Spinal cord (tissue), 10 donors: ENCODE measurements around the gene VSTM1. TPM values are rescaled to one million over a fixed set of nuclear protein-coding genes. Genes with fewer than 3 reads are reported as not detected.

ENCODE experiments used
- DNase-seq, 6 donors: peaks; one replicate each; pipeline versions ENCODE4 v3.0.0 to v3.0.0-alpha.2; 2013 to 2015; ENCODE audit warnings: low spot score in 6 of 6, low read depth in 4 of 6
- H3K27ac ChIP-seq: one replicate; pipeline ENCODE4 v1.5.1; 2013; ENCODE audit warnings: low read depth, low read length, control low read depth
- H3K27me3 ChIP-seq: one replicate; pipeline ENCODE4 v1.6.1; 2013; ENCODE audit warnings: low read length; ENCODE audit not compliant: control insufficient read depth, insufficient read depth
- H3K36me3 ChIP-seq: one replicate; pipeline ENCODE4 v1.6.1; 2013; ENCODE audit warnings: low read length; ENCODE audit not compliant: control insufficient read depth, insufficient read depth
- H3K4me1 ChIP-seq: one replicate; pipeline ENCODE4 v1.6.1; 2013; ENCODE audit warnings: low read length; ENCODE audit not compliant: control insufficient read depth, insufficient read depth
- H3K4me3 ChIP-seq: one replicate; pipeline ENCODE4 v1.5.1; 2013; ENCODE audit warnings: low read depth, low read length, control low read depth
- H3K9me3 ChIP-seq: one replicate; pipeline ENCODE4 v1.6.1; 2013; ENCODE audit warnings: low read length; ENCODE audit not compliant: control insufficient read depth, insufficient read depth
- WGBS: methylation state at CpG from one replicate; pipeline ENCODE4 v1.1.5; 2013; ENCODE audit warnings: missing lambda C conversion rate; ENCODE audit not compliant: insufficient coverage; 5-methylcytosine and 5-hydroxymethylcytosine counted together
- polyA plus RNA-seq, 2 donors: library from polyadenylated mRNA; unstranded; fragments of 120-200 nt; gene quantifications; one replicate each; pipeline ENCODE4 v1.2.1, GENCODE V29; 2013; ENCODE audit not compliant: insufficient read length in 2 of 2
- small RNA-seq: library from RNA; depleted of rRNA; stranded (forward); fragments of <200 nt; gene quantifications from one replicate; pipeline ENCODE3, GENCODE V24; 2014; ENCODE audit warnings: low replicate concordance
- total RNA-seq, 2 donors: library from RNA; depleted of rRNA in 1 of 2; stranded (reverse); fragments of 120-200 nt in 1 of 2; fragments of >200 nt in 1 of 2; gene quantifications; one replicate each; pipeline versions ENCODE4 v1.2.3 to v1.2.4, GENCODE V29; 2013 to 2014
- donor health status: healthy.

The VSTM1 gene
- total and polyA plus RNA-seq, 4 donors = 0.28 to 1.8 (median 0.76) TPM

DNA sequence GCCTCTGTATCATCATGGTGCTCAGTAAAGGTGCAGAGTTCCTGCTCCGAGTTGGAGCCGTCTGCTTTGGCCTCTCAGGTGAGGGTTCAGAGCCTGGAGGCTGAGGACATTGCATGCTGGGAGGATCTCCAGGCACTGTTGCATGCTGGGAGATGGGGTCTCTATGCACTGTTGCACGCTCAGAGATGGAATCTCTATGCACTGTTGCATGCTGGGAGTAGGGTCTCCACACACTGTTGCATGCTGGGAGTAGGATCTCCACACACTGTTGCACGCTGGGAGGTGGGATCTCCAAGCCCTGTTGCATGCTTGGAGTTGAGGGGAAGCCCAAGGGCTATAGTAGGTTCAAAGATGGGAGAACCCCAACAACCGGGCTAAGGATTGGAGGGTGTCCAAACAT lies 64.0 kb downstream of the VSTM1 start:
- Histone ChIP-seq H3K36me3 (no peaks in the 10 kb centered on the region), H3K4me1 (no peaks in the 10 kb centered on the region), H3K27ac (no peak overlapping the region), H3K27me3 (no peaks in the 10 kb centered on the region), H3K4me3 (no peak overlapping the region), H3K9me3 (no peaks in the 10 kb centered on the region)
- no peak for DNase-seq
- 73% methylated on average over 5 of the region's 5 CpGs for WGBS

DNA sequence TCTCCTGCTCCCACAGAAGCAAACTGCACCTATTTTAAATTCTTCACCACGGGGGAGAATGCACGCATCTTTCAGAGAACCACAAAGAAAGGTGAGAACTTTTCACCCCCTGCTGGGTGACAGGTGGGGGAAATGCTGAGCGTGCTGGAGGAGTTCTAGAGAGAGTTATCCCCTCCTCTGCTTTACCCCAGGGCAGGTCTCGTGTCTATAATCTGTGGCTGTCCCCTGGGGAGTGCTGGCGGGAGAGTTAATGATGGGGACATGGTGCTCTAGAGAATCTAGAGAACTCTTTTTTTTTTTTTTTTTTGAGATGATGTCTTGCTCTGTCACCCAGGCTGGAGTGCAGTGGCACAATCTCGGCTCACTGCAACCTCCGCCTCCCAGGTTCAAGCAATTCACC lies 65.5 kb downstream of the VSTM1 start:
- DNase-seq = no peak
- H3K27me3 ChIP-seq = peaks cover 8% of the 10 kb centered on the region
- no peaks in the 10 kb centered on the region for H3K36me3 ChIP-seq
- H3K4me3 ChIP-seq = no peak overlapping the region
- no peaks in the 10 kb centered on the region for H3K9me3 ChIP-seq
- H3K4me1 ChIP-seq = no peaks in the 10 kb centered on the region
- no peak overlapping the region for H3K27ac ChIP-seq
- WGBS = no CpG with 5 or more reads among the region's 7 CpGs

DNA sequence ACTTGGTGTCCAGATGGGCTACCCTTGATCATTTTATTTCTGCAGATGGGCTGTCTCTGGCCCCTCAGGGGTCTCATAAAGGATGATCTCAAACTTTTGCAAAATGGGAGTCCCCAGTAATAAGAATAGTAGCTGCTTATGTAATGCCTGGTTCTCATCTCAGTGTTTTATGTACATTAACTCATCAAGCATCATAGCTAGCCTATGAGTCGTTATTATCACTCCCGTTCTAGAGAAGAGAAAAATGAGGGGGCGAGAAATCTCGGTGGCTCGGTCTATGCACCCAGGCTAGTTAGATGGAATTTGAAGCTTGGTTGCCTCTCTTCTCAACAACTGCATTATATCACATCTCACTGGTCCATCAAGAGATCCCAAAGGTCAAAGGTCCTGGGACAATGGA lies 68.9 kb downstream of the VSTM1 start:
- no peaks in the 10 kb centered on the region for H3K9me3 ChIP-seq
- peaks cover 19% of the 10 kb centered on the region for H3K4me1 ChIP-seq
- no peaks in the 10 kb centered on the region for H3K36me3 ChIP-seq
- no peak overlapping the region for H3K27ac ChIP-seq
- no peak overlapping the region for H3K4me3 ChIP-seq
- WGBS = no CpG with 5 or more reads among the region's 5 CpGs
- no peak for DNase-seq
- H3K27me3 ChIP-seq = peaks cover 24% of the 10 kb centered on the region

DNA sequence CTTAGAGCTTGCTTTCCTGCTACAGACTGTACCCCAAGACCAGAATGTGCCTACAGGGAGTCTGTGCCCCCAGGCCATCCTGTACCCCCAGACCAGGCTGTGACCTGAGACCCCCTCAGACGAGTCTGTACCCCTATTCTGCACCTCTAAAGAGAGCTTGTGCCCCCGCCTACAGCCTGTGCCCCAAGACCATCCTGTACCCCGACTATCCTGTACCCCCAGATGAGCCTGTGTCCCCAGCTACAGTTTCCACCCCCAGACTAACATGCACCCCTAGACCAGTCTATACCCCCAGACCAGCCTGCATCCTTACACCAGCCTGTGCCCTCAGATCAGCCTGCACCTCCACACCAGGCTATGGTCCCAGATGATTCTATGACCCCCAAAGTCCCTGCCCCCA lies 70.2 kb downstream of the VSTM1 start:
- peaks cover 24% of the 10 kb centered on the region for H3K27me3 ChIP-seq
- no peaks in the 10 kb centered on the region for H3K36me3 ChIP-seq
- H3K4me3 ChIP-seq = no peak overlapping the region
- 63% methylated on average over 3 of the region's 3 CpGs for WGBS
- no peaks in the 10 kb centered on the region for H3K9me3 ChIP-seq
- H3K27ac ChIP-seq = no peak overlapping the region
- DNase-seq = no peak
- peaks cover 23% of the 10 kb centered on the region for H3K4me1 ChIP-seq

DNA sequence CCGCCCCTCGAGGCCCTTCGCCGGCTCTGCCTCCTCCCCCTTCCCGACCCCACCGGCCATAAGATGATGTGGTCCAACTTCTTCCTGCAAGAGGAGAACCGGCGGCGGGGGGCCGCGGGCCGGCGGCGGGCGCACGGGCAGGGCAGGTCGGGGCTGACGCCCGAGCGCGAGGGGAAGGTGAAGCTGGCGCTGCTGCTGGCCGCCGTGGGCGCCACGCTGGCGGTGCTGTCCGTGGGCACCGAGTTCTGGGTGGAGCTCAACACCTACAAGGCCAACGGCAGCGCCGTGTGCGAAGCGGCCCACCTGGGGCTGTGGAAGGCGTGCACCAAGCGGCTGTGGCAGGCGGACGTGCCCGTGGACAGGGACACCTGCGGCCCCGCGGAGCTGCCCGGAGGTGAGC lies 70.9 kb downstream of the VSTM1 start:
- Histone ChIP-seq H3K27me3 (peaks cover 24% of the 10 kb centered on the region), H3K36me3 (no peaks in the 10 kb centered on the region), H3K4me3 (no peak overlapping the region), H3K4me1 (peaks cover 23% of the 10 kb centered on the region), H3K9me3 (no peaks in the 10 kb centered on the region), H3K27ac (no peak overlapping the region)
- WGBS = 30% methylated on average over 41 of the region's 43 CpGs
- no peak for DNase-seq

DNA sequence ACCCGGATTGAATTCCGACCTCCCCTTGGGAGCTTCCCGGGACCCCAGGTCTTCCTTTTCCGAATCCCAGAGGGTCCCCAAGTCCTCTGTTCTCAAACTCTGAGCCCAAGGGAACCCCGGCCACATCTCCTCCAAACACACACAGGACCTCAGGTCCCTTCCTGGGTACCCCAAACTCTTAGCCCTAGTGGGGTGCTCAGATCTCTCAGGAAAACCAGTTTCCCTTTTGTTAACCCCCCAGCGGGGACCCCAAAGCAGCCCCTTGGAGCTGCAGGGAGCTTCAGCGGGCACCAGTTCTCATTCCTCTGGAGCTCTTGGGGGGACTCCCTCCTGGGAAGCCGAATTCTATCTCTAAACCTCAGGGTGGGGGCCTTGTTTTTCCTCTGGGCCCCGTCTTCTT lies 71.5 kb downstream of the VSTM1 start:
- Histone ChIP-seq H3K36me3 (no peaks in the 10 kb centered on the region), H3K4me3 (no peak overlapping the region), H3K27me3 (peaks cover 24% of the 10 kb centered on the region), H3K4me1 (peaks cover 23% of the 10 kb centered on the region), H3K9me3 (no peaks in the 10 kb centered on the region), H3K27ac (no peak overlapping the region)
- DNase-seq = no peak
- 79% methylated on average over 9 of the region's 9 CpGs for WGBS

DNA sequence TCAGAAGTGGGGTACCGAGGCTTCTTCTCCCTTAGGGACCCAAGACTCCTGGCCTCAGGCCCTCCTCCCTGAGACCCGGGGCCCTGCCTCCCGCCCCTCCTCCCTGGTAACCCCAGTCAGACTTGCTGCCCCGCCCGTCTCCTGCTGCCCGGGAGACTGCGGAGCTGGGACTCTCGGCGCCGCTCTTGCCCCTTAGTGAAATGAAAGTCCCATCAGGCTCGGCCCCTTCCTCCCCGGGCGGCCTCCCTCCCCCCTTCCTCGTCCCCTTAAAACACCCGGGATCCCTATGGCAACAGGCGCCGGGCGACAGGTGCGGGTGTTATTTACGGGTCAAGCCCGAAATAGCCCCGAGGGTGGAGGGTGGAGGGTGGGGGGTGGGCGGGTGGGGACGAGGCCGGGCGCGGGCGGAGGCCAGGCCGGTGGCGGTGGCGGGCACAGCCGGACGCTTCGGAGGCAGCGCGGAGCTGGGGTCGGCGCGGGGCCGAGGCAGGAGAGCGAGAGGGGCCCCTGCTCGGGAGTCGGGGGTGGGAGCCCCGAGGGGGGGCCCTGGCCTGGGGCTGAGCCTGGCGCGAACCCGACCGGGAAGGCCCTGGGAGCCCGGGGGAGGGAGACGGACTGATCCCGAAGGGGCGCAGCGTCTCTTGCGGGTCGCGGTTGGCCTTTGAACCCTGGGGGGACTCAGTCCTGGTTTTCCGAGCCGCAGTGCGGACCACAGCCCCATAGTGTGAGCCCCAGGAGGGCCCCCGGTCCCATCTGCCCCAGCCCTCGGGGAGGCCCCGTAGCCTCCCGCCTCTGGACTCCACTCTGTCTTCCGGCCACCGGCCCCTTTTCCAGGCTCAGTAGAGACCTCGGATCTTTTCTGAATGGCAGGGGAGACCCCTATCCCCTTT lies 72.2 kb downstream of the VSTM1 start, which contains the start of gene CACNG6:
Gene CACNG6, plus strand, starts transcription at position 414 of the 890 bp plus-strand sequence. CDS start 1,241 bp downstream, outside the sequence.
- H3K36me3 ChIP-seq = no peaks in the 10 kb centered on the region
- H3K4me1 ChIP-seq = peaks cover 23% of the 10 kb centered on the region
- 6% methylated on average over 49 of the region's 66 CpGs for WGBS
- H3K9me3 ChIP-seq = no peaks in the 10 kb centered on the region
- H3K4me3 ChIP-seq = peak within 1 kb of the TSS; percentile 12
- peaks cover 24% of the 10 kb centered on the region for H3K27me3 ChIP-seq
- no peak within 1 kb of the TSS for H3K27ac ChIP-seq
- DNase-seq = peak in 2 of 6 donors; percentile 35 to 43

Small RNA genes within 50 kb of the gene (small RNA-seq; reads per million reads assigned to genes)
- gene AC012314.20 = not detected

Other genes with a start within 250 kb of the VSTM1 start
- under 1 TPM; 0.11 to 0.99 TPM for gene NLRP12, start 239.6 kb downstream of the VSTM1 start, total RNA-seq
- under 1 TPM in 1 of 2 donors, not detected in 1; 0.36 TPM for gene NLRP12, start 239.6 kb downstream of the VSTM1 start, polyA plus RNA-seq
- 10 to 100 TPM; 18.2 to 18.7 TPM for gene MYADM, start 196.0 kb downstream of the VSTM1 start, total RNA-seq
- 10 to 100 TPM; 54.5 to 80.3 TPM for gene MYADM, start 196.0 kb downstream of the VSTM1 start, polyA plus RNA-seq
- gene PRKCG, start 181.7 kb downstream of the VSTM1 start, total RNA-seq = 1 to 10 TPM; 1.0 to 2.9 TPM
- 1 to 10 TPM; 5.2 to 7.5 TPM for gene PRKCG, start 181.7 kb downstream of the VSTM1 start, polyA plus RNA-seq
- 1 to 10 TPM; 5.1 to 9.7 TPM for gene CACNG7, start 154.6 kb downstream of the VSTM1 start, total RNA-seq
- 100 to 1,000 TPM; 129 to 139 TPM for gene CACNG7, start 154.6 kb downstream of the VSTM1 start, polyA plus RNA-seq
- gene CACNG8, start 101.0 kb downstream of the VSTM1 start, total RNA-seq = 1 to 10 TPM; 1.2 to 4.4 TPM
- 10 to 100 TPM; 17.8 to 23.9 TPM for gene CACNG8, start 101.0 kb downstream of the VSTM1 start, polyA plus RNA-seq
- under 1 TPM; 0.20 to 0.94 TPM for gene CACNG6, start 72.3 kb downstream of the VSTM1 start, total RNA-seq
- 1 to 10 TPM; 2.3 to 2.4 TPM for gene CACNG6, start 72.3 kb downstream of the VSTM1 start, polyA plus RNA-seq
- under 1 TPM in 1 of 2 donors, not detected in 1; 0.50 TPM for gene TARM1, start 17.5 kb upstream of the VSTM1 start, total RNA-seq
- under 1 TPM in 1 of 2 donors, not detected in 1; 0.17 TPM for gene TARM1, start 17.5 kb upstream of the VSTM1 start, polyA plus RNA-seq
- 1 to 10 TPM in 1 of 2 donors, under 1 TPM in 1; 0.44 to 1.1 TPM for gene OSCAR, start 36.9 kb upstream of the VSTM1 start, total RNA-seq
- 1 to 10 TPM; 1.7 to 1.8 TPM for gene OSCAR, start 36.9 kb upstream of the VSTM1 start, polyA plus RNA-seq
- gene NDUFA3, start 39.0 kb upstream of the VSTM1 start, total RNA-seq = 100 to 1,000 TPM in 1 of 2 donors, 1 to 10 TPM in 1; 8.4 to 277 TPM
- gene NDUFA3, start 39.0 kb upstream of the VSTM1 start, polyA plus RNA-seq = 100 to 1,000 TPM; 203 to 241 TPM
- gene TFPT, start 51.8 kb upstream of the VSTM1 start, total RNA-seq = 10 to 100 TPM in 1 of 2 donors, 1 to 10 TPM in 1; 8.4 to 20.1 TPM
- gene TFPT, start 51.8 kb upstream of the VSTM1 start, polyA plus RNA-seq = 10 to 100 TPM; 28.4 to 34.5 TPM
- 10 to 100 TPM; 26.9 to 54.4 TPM for gene PRPF31, start 51.9 kb upstream of the VSTM1 start, total RNA-seq
- 10 to 100 TPM; 69.9 to 72.4 TPM for gene PRPF31, start 51.9 kb upstream of the VSTM1 start, polyA plus RNA-seq
- 10 to 100 TPM in 1 of 2 donors, 1 to 10 TPM in 1; 7.2 to 14.4 TPM for gene CNOT3, start 73.9 kb upstream of the VSTM1 start, total RNA-seq
- gene CNOT3, start 73.9 kb upstream of the VSTM1 start, polyA plus RNA-seq = 10 to 100 TPM; 59.0 to 62.9 TPM
- gene LENG1, start 95.8 kb upstream of the VSTM1 start, total RNA-seq = 10 to 100 TPM in 1 of 2 donors, 1 to 10 TPM in 1; 3.7 to 13.3 TPM
- gene LENG1, start 95.8 kb upstream of the VSTM1 start, polyA plus RNA-seq = 10 to 100 TPM; 11.8 to 11.9 TPM
- 1 to 10 TPM in 1 of 2 donors, under 1 TPM in 1; 0.50 to 2.1 TPM for gene TMC4, start 109.3 kb upstream of the VSTM1 start, total RNA-seq
- 1 to 10 TPM; 2.8 to 4.2 TPM for gene TMC4, start 109.3 kb upstream of the VSTM1 start, polyA plus RNA-seq
- 10 to 100 TPM; 31.6 to 32.8 TPM for gene MBOAT7, start 125.7 kb upstream of the VSTM1 start, total RNA-seq
- 100 to 1,000 TPM; 109 to 112 TPM for gene MBOAT7, start 125.7 kb upstream of the VSTM1 start, polyA plus RNA-seq
- gene TSEN34, start 127.4 kb upstream of the VSTM1 start, total RNA-seq = 10 to 100 TPM; 24.6 to 43.6 TPM
- 10 to 100 TPM; 49.1 to 53.0 TPM for gene TSEN34, start 127.4 kb upstream of the VSTM1 start, polyA plus RNA-seq
- 1,000 to 10,000 TPM; 1,598 to 1,602 TPM for gene RPS9, start 137.0 kb upstream of the VSTM1 start, total RNA-seq
- gene RPS9, start 137.0 kb upstream of the VSTM1 start, polyA plus RNA-seq = 1,000 to 10,000 TPM; 1,091 to 1,368 TPM
- 1 to 10 TPM; 1.7 to 5.1 TPM for gene LILRB3, start 159.1 kb upstream of the VSTM1 start, total RNA-seq
- under 1 TPM; 0.59 to 0.86 TPM for gene LILRB3, start 159.1 kb upstream of the VSTM1 start, polyA plus RNA-seq
- gene LILRA6, start 178.9 kb upstream of the VSTM1 start, total RNA-seq = under 1 TPM; 0.33 to 0.99 TPM
- under 1 TPM; 0.53 to 0.67 TPM for gene LILRA6, start 178.9 kb upstream of the VSTM1 start, polyA plus RNA-seq
- gene LILRB5, start 193.4 kb upstream of the VSTM1 start, total RNA-seq = 1 to 10 TPM; 2.4 to 4.0 TPM
- 1 to 10 TPM in 1 of 2 donors, under 1 TPM in 1; 0.84 to 2.5 TPM for gene LILRB5, start 193.4 kb upstream of the VSTM1 start, polyA plus RNA-seq
- 1 to 10 TPM in 1 of 2 donors, under 1 TPM in 1; 0.61 to 1.6 TPM for gene LILRB2, start 217.2 kb upstream of the VSTM1 start, total RNA-seq
- gene LILRB2, start 217.2 kb upstream of the VSTM1 start, polyA plus RNA-seq = under 1 TPM; 0.43 to 0.54 TPM
- 1 to 10 TPM in 1 of 2 donors, under 1 TPM in 1; 0.50 to 3.2 TPM for gene LILRA5, start 249.3 kb upstream of the VSTM1 start, total RNA-seq
- gene LILRA5, start 249.3 kb upstream of the VSTM1 start, polyA plus RNA-seq = under 1 TPM in 1 of 2 donors, not detected in 1; 0.54 TPM